ENCODE data around the gene CCNL2. TPM values are rescaled to one million over a fixed set of nuclear protein-coding genes. Genes with fewer than 3 reads are reported as not detected.

The CCNL2 gene
- polyA plus RNA-seq, 4 donors: 205 to 377 (median 227) TPM

DNA sequence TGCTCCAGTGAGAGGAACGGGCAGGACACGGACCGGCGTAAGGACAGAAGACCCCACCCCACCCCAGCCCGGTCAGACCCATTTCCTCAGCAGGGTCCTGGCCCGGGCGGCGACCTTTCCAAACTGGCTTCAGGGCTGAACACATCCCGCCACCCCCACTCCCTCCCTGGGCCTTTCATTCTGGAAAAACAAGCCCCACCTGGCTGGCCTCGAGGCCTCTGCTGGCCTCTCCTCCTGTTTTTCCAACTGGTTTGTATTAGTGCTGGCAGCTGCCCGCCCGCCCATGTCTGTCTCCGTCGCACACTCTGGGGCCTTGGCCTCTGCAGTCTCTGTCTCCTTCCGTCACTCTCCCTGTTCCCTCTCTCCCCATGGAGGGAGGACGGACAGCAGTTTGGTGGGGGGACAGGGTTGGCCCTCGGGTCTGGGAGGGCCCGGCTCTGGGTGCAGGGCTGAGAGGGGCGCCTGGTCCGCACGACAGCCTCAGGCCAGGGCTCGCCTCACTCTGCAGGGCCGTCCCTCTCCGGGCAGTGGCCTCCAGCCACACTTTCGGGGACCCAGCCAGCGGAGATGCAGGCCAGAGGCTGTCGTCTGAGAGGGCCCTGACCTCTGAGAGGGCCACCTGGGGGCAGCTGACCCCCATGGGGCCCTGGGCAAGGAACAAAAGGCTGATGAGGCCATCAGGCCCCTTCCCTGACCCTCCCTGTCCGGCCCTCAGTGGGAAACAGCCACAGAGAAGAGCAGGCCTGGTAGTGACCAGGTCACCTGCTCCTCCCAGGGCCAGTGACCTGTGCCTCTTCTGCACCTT, 39.3 kb downstream of the CCNL2 start:
- DNase-seq (ENCODE audit: low read depth in 4 of 4, low spot score in 3 of 4): no peak

DNA sequence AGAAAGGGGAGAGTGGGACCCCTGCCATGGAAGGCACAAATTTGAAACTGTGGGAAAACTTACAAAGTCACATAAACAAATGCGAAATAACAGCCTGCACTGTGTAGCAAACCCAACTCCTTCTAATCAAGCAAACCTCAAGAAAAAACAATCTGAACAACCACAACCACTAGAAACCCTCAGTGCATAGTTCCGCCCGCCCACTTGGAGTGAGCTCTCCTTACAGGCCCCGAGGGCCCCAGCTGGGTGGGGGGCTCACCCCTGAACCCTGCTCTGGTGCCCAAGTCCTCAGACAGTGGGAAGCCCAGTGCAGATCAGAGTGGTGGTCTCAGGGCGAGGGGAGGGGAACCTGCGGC, 39.8 kb downstream of the CCNL2 start:
- no peak for DNase-seq (ENCODE audit: low read depth in 4 of 4, low spot score in 3 of 4)

DNA sequence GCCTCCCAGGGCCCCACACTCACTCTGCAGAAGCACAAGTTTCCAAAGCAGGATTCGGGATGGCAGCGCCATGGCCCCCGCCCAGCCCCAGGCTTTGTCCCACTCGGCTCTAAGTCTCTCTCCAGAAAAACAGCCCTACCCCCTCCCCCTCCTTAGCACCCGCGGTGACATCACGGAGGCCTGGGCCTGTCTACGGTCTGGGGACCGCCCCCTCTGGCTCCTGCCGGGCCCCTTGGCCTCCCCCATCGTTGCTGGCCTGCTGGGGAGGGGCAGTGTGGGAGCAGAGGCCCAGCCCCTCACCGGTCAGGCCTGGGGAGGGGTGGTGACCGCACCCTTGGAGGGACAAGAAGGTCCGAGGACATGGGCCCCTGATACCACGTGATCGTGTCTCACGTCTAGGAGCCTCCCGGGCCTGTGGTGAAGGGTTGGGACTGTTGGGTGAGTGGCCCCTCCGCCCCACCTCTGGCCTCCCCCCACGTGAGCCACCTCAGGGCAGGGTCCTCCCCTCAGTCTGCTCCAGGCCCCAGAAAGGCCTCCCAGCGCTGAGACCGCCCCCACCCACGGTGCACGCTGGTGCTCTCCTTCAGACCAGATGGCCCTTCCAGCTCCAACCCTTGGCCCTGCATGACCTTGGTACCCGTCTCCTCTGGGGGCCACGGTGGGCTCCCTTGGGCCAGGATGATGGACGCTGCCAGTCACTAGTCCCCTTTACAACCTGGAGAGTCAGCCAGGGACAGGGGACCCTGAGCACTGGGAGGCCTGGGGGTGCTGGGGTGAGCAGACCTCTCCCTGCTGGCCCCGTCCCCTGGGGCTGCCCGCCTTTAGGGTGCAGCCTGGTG, 40.5 kb downstream of the CCNL2 start, which contains the start of gene MXRA8:
Gene MXRA8 (minus strand): TSS at position 123 of the 839 bp plus-strand sequence. CDS start 51 bp downstream, at position 72.
- peak in 1 of 4 donors; percentile 63 for DNase-seq (ENCODE audit: low read depth in 4 of 4, low spot score in 3 of 4)

DNA sequence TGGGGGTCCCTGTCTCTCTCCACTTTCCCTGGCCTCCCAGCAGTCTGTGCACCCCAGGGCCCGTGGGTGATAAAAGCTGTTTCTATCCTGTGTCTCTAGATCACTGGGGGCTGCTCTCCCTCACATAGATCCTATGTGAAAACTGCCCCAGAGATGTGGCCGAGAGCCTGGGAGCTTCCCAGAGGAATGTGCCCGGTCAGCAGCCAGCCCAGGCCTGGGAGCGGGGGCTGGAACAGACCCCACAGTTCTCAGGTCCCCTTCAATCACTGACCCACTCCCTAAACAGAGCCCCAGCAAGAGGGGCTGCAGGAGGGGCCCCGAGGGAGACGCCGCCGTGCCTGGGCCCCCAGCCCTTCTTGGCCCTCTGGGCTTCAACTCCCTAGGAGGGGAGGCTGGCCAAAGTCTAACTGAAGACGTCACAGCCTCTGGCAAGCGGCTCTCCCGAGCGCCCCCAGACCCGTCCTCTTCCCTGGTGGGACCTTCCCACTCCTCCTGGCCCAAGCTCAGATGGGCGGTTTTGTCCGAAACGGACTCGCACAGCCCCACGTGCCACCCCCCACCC, 41.2 kb downstream of the CCNL2 start:
- DNase-seq (ENCODE audit: low read depth in 4 of 4, low spot score in 3 of 4): no peak

DNA sequence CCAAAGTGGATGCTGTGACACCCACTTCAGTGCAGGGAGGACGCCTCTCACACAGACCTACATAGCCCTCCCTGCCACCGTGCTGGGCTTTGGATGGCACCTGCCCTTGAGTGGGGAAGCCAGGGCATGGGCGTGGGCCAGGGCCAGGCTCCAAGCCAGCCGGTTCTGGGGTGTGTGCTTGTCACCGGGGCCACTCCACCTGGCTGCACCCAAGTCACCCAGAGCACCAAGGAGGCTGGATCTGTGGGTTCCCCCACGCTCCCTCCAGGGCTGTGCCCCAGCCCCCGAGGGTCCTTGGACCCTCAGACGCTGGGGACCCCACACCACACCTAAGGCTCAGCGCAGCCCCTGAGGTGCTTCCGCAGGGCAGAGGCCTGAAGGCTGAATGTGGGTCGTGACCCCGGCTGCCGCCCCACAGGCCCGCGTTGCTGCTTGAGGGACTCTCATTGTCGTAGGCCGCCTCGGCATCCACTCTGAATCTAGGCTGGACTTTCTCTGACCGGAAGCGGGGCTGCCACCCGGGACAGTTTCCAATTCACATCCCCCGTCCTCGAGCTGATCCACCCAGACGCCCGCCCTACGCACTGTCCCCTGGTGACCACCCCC, 42.2 kb downstream of the CCNL2 start:
- no peak for DNase-seq (ENCODE audit: low read depth in 4 of 4, low spot score in 3 of 4)

DNA sequence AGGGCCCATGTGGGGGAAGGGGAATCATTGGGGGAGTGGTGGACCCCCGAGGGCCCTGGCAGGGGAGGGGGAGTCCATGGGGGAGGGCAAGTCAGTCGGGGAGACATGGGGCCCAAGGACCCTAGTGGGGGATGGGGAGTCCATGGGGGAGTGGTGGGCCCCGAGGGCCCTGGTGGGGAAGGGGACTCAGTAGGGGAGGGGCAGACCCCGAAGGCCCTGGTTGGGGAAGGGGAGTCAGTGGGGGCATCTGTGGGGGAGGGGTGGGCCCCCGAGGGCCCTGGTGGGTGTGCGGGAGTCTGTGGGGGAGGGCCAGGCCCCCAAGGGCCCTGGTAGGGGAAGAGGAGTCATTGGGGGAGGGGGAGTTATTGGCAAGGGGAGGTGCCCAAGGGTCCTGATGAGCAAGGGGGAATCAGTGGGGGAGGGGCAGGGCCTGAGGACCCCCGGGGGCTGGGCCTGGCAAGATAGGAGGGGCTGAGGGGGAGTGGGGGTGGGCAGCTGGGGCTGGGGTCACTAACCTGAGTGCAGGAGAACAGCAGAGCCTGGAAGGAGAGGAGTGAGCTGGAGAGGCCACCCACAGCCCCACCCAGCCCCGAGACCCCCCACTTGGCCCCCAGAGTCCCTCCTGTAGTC, 42.9 kb downstream of the CCNL2 start:
- DNase-seq (ENCODE audit: low read depth in 4 of 4, low spot score in 3 of 4): no peak

DNA sequence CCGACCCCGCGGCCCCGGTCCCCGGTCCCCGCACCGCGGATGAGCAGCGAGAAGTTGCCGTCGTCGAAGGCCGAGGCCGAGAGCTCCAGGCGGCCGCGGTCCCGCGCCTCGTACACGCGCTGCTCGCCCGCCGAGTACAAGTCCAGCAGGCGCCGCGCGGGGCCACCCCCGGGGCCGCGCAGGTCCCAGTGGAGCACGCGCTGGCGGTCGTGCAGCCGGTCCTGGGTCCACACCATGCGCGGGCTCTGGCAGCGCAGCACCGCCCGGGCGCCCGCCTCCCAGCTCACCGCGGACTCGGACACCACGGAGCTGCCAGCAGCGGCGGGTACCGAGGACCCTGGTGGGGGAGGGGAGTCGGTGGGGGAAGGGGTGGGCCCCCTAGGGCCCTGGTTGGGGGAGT, 43.7 kb downstream of the CCNL2 start:
- DNase-seq (ENCODE audit: low read depth in 4 of 4, low spot score in 3 of 4): no peak

DNA sequence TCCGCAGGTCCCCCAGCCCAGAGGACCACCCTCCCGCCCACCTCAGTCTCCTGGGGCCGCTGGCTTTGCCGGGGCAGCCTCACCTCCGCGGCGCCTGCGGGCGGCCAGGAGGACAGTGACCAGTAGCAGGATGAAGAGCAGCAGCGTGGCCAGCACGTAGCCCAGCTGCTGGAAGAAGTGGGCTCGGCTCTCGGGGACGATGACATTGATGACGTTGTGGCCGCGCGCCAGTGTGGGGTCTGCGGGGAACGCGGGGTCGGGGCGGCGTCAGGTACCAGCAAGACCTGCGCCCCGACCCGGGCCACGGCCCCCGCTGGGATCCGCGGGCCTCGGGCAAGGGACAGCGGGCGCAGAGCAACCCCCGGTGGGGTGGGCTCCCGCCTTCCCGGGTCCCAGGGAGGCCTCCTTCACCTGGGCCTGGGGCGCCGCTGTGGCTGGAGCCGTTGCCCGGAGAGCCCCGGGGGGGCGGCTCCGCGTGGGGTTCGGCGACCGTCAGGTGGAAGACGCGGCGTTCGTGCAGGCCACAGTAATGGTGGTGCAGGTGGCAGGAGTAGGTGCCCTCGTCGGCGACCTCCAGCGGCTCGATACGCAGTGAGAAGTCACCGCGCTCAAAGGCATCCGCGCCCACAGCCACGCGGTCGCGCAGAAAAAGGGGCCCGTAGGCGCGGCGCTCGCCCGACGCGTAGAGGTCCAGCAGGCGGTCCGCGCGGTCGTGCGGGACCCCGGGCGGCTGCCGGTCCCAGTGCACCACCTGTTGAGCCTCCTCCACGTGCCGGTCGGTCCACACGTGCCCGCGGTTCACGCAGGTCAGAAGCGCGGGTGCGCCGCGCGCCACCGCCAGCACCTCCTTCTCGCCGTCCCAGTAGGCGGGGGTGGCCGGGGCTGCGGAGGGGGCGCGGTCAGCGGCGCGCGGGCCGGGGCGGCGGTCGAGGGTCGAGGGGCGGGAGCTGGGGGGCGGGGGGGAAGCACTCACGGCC, 44.6 kb downstream of the CCNL2 start:
- no peak for DNase-seq (ENCODE audit: low read depth in 4 of 4, low spot score in 3 of 4)

DNA sequence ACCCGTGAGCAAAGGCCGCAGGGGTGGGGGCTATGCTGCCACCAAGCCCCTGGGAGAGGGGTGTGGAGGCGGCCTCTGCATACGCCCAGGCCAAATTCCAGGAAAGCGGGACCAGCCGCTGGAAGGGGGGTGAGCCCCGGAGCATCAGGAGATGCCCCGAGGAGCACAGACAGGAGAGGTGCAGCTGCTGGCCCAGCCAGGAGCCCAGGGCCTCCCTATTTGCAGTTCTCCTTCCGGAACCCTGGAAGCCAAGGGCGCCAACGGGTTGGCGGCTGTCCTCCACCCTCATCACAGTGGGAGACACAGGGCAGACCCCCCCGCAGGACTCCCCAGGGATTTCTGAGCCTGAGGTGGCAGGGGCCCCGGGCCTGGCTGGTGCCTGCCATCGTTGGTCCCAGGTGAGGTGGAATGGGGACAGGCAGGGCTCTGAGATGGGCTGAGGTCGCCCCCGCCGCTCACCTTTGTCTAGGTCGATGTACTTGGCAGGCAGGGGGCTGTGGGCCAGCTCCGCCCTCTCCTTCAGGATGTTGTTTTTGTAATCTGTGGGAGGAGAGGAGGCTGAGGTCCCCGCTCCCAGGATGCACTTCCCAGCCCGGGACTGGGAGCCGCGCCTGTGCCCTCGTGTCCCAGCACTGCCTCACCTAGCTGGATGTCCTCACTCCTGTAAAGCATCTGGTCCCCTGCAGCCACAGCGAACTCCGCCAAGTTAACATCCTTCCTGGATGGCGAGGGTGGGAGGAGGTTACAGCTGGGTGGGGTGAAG, 45.6 kb downstream of the CCNL2 start:
- no peak for DNase-seq (ENCODE audit: low read depth in 4 of 4, low spot score in 3 of 4)

DNA sequence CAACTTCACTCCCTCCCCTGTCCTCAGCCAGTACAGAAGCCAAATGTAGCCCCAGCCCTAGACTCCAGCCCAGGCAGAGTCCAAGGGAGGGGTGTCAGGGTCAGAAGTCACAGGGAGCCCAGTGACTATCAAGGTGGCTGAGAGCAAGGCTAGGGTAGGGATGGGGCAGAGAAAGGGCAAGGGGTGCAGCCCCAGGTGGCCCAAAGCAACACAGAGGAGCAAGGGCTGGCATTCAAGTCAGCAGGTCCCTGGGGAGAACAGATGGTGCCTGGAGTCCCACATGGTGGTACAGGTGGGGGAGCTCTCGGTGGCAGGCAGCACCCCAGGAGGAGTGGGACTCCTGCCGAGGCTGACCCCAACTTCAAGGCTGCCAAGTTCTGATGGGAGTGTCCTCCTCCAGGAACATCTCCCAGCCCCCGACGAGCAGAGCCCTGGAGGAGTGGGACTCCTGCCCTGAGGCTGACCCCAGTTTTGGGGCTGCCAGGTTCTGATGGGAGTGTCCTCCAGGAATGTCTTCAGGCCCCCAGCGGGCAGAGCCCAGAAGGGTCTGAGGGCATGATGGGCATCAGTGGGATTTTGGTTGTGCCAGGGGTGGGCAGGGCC, 46.2 kb downstream of the CCNL2 start:
- no peak for DNase-seq (ENCODE audit: low read depth in 4 of 4, low spot score in 3 of 4)

DNA sequence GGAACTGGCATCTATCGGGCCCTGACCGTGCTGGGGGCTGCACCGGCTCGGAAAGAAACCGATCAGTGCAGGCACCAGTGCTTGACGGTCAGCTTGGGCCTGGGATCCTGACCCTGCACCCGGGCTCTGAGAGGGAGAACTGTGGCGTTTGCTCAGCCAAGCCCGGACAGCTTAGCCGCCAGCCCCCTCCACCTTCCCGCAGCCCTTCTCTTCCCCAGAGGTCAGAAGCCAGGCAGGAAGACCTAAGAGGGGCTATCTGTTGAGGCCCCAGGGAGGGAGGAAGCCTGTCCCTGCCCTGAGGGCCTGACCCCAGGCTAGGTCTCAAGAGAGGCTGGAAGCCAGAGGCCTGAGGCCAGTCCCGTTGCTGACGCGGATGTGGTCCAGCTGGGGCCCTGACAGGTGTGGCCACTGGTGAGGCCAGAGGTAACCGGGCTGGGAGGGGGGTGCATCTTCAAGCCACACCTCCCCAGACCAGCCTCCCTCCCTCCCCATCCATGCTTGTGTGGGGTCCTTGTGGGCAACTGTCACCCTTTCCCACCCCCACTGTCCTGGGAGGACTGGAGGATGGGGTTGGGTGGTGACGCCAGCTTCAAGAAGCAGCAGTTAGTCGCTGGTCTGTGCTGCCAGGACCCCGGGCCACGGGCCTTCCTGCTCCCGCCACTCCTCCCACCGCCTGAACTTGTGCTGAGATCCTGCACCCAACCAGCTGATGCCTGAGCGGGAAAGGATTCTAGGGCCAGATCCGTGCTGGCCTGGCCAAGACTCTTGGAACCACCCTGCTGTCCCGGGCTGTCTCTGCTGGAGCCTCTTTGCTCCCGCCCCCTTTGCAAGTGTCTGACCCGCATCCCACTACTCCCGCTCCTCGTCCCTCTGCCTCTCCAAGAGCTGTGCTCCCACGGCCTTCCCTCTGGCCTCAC, 47.4 kb downstream of the CCNL2 start:
- DNase-seq (ENCODE audit: low read depth in 4 of 4, low spot score in 3 of 4): no peak

DNA sequence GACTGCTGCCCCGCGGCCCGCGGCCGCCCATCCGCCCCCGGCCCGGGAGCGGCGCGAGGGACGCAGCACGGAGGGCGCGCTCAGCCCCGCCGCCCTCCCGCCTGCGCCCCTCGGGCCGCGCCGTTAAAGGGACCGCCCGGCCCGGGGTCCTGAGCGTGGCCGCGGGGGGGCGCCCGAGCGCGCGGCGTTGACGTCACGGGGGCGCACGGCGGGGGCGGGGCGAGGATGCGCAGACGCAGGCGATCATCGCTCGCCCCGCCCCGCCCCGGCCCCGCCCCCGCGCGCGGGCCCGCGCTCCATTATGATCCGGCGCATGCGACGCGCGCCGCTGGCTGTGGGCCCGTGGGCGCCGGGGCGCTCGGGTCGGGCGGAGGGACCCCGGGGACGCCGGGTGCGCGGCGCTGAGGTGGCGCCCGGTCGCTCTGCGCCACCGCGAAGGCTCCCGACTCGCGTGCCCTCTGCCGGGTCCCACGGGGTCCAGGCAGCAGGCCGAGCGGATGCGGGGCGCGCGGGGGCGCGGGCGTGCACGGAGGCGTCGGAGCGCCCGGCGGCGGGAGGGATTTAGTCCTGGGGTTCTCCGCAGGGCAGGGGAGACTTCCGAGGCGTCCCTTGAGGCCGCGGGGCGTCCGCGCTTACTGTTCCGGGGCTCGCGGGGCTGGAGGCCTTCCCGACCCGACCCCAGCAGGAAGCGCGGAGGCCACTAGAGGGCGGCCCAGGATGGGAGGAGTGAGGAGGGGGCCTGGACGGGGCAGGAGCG, 49.7 kb downstream of the CCNL2 start, which contains the start of gene DVL1:
Gene DVL1 (minus strand): TSS at position 163 of the 757 bp plus-strand sequence. CDS start 353 bp downstream, outside the sequence.
- DNase-seq (ENCODE audit: low read depth in 4 of 4, low spot score in 3 of 4): peak in 1 of 4 donors; percentile 70

DNA sequence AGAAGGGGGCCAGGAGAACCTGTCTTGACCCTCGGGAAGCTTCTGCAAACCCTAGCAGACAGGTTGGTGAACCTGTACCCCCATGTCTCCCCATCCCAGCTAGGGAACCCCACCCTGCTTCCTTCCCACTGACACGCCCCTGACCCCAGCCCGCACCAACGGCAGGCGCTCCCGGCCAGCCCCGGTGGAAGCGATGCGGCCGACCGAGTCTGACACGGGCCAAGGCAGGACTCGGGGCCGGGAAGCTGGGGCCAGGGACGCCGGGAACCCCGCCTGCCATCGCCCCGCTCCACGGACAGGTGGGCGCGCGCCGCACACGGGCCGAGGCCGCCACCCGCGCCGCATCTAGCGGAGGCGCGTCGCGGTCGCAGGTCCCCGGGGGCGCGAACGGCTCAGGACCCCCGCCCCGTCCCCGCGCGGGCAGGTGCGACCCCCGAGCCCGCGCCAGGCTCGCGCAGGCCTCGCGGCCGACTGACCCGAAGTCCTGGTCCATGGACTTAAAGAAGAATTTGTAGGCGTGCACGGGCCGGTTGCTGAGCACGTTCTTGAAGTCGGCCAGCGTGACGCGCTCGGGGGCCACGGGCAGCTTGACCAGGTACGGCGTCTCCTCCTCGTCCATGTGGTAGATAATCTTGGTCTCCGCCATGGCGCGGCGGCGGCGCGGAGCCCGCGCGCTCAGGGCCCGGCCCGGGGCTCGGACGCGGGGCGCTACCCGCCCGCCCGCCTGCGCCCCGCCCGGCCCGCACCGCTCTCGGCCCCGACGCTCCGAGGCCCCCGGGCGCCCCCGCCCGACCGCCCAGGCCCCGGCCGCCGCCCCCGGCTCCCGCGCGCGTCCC, 50.5 kb downstream of the CCNL2 start:
- DNase-seq (ENCODE audit: low read depth in 4 of 4, low spot score in 3 of 4): no peak

DNA sequence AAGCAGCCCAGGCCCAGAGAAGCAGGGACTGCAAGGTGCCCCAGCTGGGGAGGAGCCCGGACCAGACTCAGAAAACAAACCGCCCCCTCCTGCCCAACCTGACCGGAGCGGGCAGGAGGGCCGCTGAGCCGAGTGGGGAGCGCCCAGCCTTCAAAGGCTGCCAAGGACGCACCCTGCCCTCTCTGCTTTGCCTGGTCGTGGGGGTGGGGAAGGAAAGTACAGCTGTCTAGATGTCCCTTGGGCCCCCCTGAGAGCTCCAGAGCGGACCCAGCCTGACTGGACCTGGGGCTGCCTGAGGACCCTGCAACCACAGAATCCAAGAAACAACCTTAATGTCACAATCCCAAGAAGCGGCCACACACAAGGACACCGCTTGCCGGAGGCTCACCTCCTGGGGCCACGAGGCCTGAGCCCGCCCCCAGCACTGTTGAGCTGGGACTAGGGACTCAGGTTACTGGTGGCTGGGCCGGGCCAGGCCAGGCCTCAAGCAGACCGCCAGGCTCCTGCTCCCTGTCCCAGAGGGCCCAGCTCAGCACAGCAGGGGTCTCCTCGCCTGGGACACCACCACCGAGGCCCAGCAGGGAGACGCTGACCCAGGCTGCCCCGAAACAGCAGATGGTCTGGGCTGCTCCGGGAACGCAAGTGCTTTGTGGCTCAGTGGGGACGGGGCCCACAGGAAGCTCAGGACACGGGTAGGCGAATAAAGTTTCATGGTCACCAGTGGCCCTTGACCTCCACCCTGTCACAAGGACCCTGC, 51.3 kb downstream of the CCNL2 start:
- no peak for DNase-seq (ENCODE audit: low read depth in 4 of 4, low spot score in 3 of 4)

All from left renal pelvis (tissue), 4 donors.